ENCODE measurements around the gene DEXI. TPM values are rescaled to one million over a fixed set of nuclear protein-coding genes. Genes with fewer than 3 reads are reported as not detected.

Gene DEXI
- total and polyA plus RNA-seq, 2 of the 4 experiments (the other 2 are of a cell fraction): 43.7 to 63.6 TPM

GRCh38 chr16:10939649-10940234, 2.5 kb downstream of the DEXI start:
- H2BK15ac ChIP-seq (ENCODE audit: low read depth, low read length): no peak overlapping the region
- peaks cover 22% of the 10 kb centered on the region for H3K4me1 ChIP-seq (ENCODE audit: control insufficient read depth, insufficient read depth, low read length)
- peaks cover 66% of the 10 kb centered on the region for H4K20me1 ChIP-seq (ENCODE audit: insufficient read depth, low read length)
- no peak overlapping the region; the same call in 1 of the 2 replicates for H3K9ac ChIP-seq (ENCODE audit: low read depth, low read length)
- H3K23ac ChIP-seq (ENCODE audit: low read depth, low read length): peak overlapping the region; percentile 63; the same call in 1 of the 2 replicates
- H3K9me1 ChIP-seq (ENCODE audit: insufficient read depth, low read length): peaks cover 32% of the 10 kb centered on the region
- H2BK20ac ChIP-seq (ENCODE audit: low read depth, low read length): no peak overlapping the region
- H3K4me3 ChIP-seq (ENCODE audit: insufficient read depth, low read depth, low read length): no peak overlapping the region
- no peak overlapping the region for H2AFZ ChIP-seq (replicated peaks; ENCODE audit: low read length, poor library complexity)
- dilution Hi-C loops (cut with HindIII; ENCODE audit: low sequenced_read_pairs, unreplicated experiment) (no loop called here), intact Hi-C loops (cut with micrococcal nuclease) (no loop called here), in situ Hi-C loops (cut with MboI; ENCODE audit: low sequenced_read_pairs) (loop anchor here (25.0 kb wide), 1 partner anchor 1827 kb away; no protein-coding TSS in a partner anchor)
- BruUV-seq (replicated peaks): no TSS peak
- no peak overlapping the region for H3K27ac ChIP-seq (ENCODE audit: insufficient read depth, low read length)
- H2BK120ac ChIP-seq (ENCODE audit: low read depth, low read length): no peak overlapping the region
- no peak overlapping the region for H2AK5ac ChIP-seq (ENCODE audit: low read depth, low read length)
- peaks cover 33 to 82% of the 10 kb centered on the region in 2 experiments for H3K79me1 ChIP-seq (ENCODE audit: low read depth in 1 of 2, low read length in 2 of 2)
- no peak overlapping the region for H4K91ac ChIP-seq (ENCODE audit: insufficient read depth, low read depth, low read length)
- H3K27me3 ChIP-seq (ENCODE audit: control insufficient read depth, insufficient read depth, low read length): no peaks in the 10 kb centered on the region
- no peak overlapping the region for H4K8ac ChIP-seq (ENCODE audit: low read depth in 2 of 2, low read length in 2 of 2)
- ATAC-seq (ENCODE audit: low read depth): no peak
- no peak for TF ChIP-seq MAFK (IDR thresholded peaks at IDR 0.05; ENCODE audit: low read depth, low read length)
- TF ChIP-seq RAD21 (IDR thresholded peaks at IDR 0.05; ENCODE audit: low read length): no peak
- no peak for TF ChIP-seq ELK1 (IDR thresholded peaks at IDR 0.05; ENCODE audit: borderline replicate concordance, low read depth, low read length)
- TF ChIP-seq MXI1 (IDR thresholded peaks at IDR 0.05; ENCODE audit: borderline replicate concordance, low read depth, low read length): no peak
- no peak for TF ChIP-seq USF2 (IDR thresholded peaks at IDR 0.05; ENCODE audit: low read depth, low read length)
- TF ChIP-seq BHLHE40 (IDR thresholded peaks at IDR 0.05; ENCODE audit: low read depth, low read length): no peak
- no peak for TF ChIP-seq CTCF (conservative IDR thresholded peaks at IDR 0.05; ENCODE audit: low read depth, low read length)
- TF ChIP-seq CHD1 (IDR thresholded peaks at IDR 0.05; ENCODE audit: low read depth, low read length): no peak
- TF ChIP-seq RFX5 (IDR thresholded peaks at IDR 0.05; ENCODE audit: low read depth, low read length): no peak
- no peak for TF ChIP-seq POLR2A (IDR thresholded peaks at IDR 0.05; ENCODE audit: low read depth, low read length)
- TF ChIP-seq NFE2L2 (IDR thresholded peaks at IDR 0.05; ENCODE audit: low read depth, low read length): no peak
- no peak for TF ChIP-seq SMC3 (IDR thresholded peaks at IDR 0.05; ENCODE audit: low read depth, low read length)
- TF ChIP-seq CEBPB (IDR thresholded peaks at IDR 0.05; ENCODE audit: low read depth, low read length): no peak
- no peak for TF ChIP-seq MAZ (IDR thresholded peaks at IDR 0.05; ENCODE audit: borderline replicate concordance, low read depth, low read length)
- TF ChIP-seq RCOR1 (IDR thresholded peaks at IDR 0.05; ENCODE audit: insufficient replicate concordance, low read length): no peak
- H3K18ac ChIP-seq (ENCODE audit: low read depth, low read length): no peak overlapping the region
- H2BK5ac ChIP-seq (ENCODE audit: low read depth, low read length, poor library complexity, severe bottlenecking): no peak overlapping the region
- H2AK9ac ChIP-seq (replicated peaks; ENCODE audit: low read depth, low read length, poor library complexity): no peak overlapping the region
- 93% methylated on average over 3 of the region's 7 CpGs; no CpG with 5 or more reads in 1 of the 2 experiments for WGBS, 2 experiments (ENCODE audit: extremely low coverage in 2 of 2, insufficient read length in 1 of 2)
- H3K36me3 ChIP-seq (ENCODE audit: control insufficient read depth, insufficient read depth, low read length): peaks cover 14% of the 10 kb centered on the region; the same call in 1 of the 2 replicates
- no peak overlapping the region for H3K14ac ChIP-seq (replicated peaks; ENCODE audit: low read depth, low read length)
- peak overlapping the region; percentile 97 for H3K4me2 ChIP-seq (ENCODE audit: low read depth, low read length)
- H4K5ac ChIP-seq (ENCODE audit: low read depth, low read length): no peak overlapping the region
- H3K56ac ChIP-seq (ENCODE audit: extremely low read depth, insufficient read depth, low read length): no peak overlapping the region
- DNase-seq: no peak
- H3K4ac ChIP-seq (ENCODE audit: low read depth, low read length): no peak overlapping the region
- ChIA-PET CTCF (interaction anchor here (0.6 kb wide), 1 partner anchor 649 kb away, joined by 3 read pairs; no protein-coding TSS in a partner anchor), POLR2A (ENCODE audit: unreplicated experiment) (interaction anchor here (0.5 kb wide), 1 partner anchor 435 kb away, joined by 10 read pairs; no protein-coding TSS in a partner anchor)
- no peaks in the 10 kb centered on the region for H3K9me3 ChIP-seq (ENCODE audit: control insufficient read depth, insufficient read depth, low read length)
